GM21367 (cell line): ENCODE data around the gene C7orf25.
"Not testable (repeated sequence)": the region's sequence is repeated elsewhere in the genome, so short reads cannot be mapped to it uniquely, and the experiment has no call there.

Experiments
- ATAC-seq: cut with Tn5 transposase; IDR thresholded peaks from one replicate; pipeline ENCODE4 v1.9.1; 2021; ENCODE audit not compliant: unreplicated experiment

Gene C7orf25

GRCh38 chr7:42930889-42931288, 19.0 kb upstream of the C7orf25 start:
- no peak for ATAC-seq

GRCh38 chr7:42929449-42929848, 17.6 kb upstream of the C7orf25 start:
- no peak for ATAC-seq

GRCh38 chr7:42928754-42929153, 16.9 kb upstream of the C7orf25 start:
- no peak for ATAC-seq

- no peak for ATAC-seq
Measured at GRCh38 chr7:42926204-42926603, 14.3 kb upstream of the C7orf25 start.

- ATAC-seq = no peak
Measured at GRCh38 chr7:42925630-42926029, 13.8 kb upstream of the C7orf25 start.

- no peak for ATAC-seq
Measured at GRCh38 chr7:42924223-42924838, 12.5 kb upstream of the C7orf25 start.

GRCh38 chr7:42922017-42922753, 10.3 kb upstream of the C7orf25 start:
- ATAC-seq = no peak

GRCh38 chr7:42915356-42915755, 3.5 kb upstream of the C7orf25 start:
- no peak for ATAC-seq

GRCh38 chr7:42914421-42915045, 2.7 kb upstream of the C7orf25 start:
- no peak for ATAC-seq

- ATAC-seq = no peak
Measured at GRCh38 chr7:42914009-42914408, 2.1 kb upstream of the C7orf25 start.

GRCh38 chr7:42913591-42913990, 1.7 kb upstream of the C7orf25 start:
- ATAC-seq = no peak

GRCh38 chr7:42910306-42910705, 1.6 kb downstream of the C7orf25 start:
- ATAC-seq = no peak

GRCh38 chr7:42907316-42907715, 4.6 kb downstream of the C7orf25 start:
- no peak for ATAC-seq

- ATAC-seq = no peak
Measured at GRCh38 chr7:42906181-42906580, 5.7 kb downstream of the C7orf25 start.

GRCh38 chr7:42902331-42902730, 9.5 kb downstream of the C7orf25 start:
- no peak for ATAC-seq

GRCh38 chr7:42900842-42901241, 11.0 kb downstream of the C7orf25 start:
- no peak for ATAC-seq

GRCh38 chr7:42893346-42894240, 18.3 kb downstream of the C7orf25 start:
- ATAC-seq = no peak

GRCh38 chr7:42886893-42887505, 24.9 kb downstream of the C7orf25 start:
- ATAC-seq = no peak

- ATAC-seq = no peak
Measured at GRCh38 chr7:42886129-42886528, 25.7 kb downstream of the C7orf25 start.

GRCh38 chr7:42885183-42885582, 26.7 kb downstream of the C7orf25 start:
- not testable (repeated sequence) for ATAC-seq

- no peak for ATAC-seq
Measured at GRCh38 chr7:42883950-42884349, 27.9 kb downstream of the C7orf25 start.
